GM19193 (cell line): ENCODE data around the gene NAT9.

Experiments used
- POLR2A ChIP-seq: IDR thresholded peaks from 4 replicates; pipeline ENCODE4 v1.6.1; 2011; ENCODE audit not compliant: insufficient read depth, insufficient read length; ENCODE audit errors: extremely low read depth

Gene NAT9

DNA sequence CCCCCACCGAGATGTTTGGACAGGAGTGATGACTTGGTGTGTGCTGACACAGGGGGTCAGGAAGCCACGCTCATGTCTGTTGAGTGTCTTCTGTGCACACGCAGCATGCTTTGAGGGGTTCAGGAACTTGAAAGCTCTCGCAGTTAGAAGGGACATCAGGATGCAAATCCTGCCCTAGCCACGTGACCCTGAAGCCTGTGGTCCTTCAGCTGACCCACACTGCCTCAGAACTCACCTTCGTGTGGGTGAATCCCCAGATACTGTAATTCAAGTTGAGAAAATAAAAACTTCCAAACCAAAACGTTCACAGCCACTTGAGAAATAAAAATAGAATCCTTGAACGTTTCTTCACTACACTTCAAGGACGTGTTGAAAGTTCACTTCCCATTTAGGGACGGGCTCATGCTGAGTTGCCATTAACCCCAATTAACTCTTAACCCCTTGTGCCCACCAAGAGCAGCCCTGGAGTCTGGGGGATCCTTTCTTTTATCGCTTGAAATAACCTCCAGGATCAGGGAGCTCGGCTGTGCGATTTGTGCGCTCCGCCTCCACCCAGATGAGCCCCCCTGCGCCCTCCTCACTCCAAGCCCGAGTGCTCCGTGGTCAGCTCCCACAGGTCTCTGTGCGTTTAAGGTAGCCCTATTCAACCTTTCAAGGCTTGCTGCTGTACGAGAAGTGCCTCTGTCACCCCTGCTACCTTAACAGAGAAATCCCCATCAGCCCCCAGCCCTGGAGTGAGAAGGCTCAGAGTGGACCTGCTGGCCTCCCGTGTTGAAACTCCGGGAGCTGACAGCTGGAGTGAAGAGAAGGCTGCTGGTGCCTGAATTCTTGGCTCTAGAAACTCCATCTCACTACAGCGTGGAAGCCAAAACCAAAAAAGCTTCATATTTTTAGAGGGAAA, 36.2 kb upstream of the NAT9 start:
- no peak for TF ChIP-seq POLR2A

DNA sequence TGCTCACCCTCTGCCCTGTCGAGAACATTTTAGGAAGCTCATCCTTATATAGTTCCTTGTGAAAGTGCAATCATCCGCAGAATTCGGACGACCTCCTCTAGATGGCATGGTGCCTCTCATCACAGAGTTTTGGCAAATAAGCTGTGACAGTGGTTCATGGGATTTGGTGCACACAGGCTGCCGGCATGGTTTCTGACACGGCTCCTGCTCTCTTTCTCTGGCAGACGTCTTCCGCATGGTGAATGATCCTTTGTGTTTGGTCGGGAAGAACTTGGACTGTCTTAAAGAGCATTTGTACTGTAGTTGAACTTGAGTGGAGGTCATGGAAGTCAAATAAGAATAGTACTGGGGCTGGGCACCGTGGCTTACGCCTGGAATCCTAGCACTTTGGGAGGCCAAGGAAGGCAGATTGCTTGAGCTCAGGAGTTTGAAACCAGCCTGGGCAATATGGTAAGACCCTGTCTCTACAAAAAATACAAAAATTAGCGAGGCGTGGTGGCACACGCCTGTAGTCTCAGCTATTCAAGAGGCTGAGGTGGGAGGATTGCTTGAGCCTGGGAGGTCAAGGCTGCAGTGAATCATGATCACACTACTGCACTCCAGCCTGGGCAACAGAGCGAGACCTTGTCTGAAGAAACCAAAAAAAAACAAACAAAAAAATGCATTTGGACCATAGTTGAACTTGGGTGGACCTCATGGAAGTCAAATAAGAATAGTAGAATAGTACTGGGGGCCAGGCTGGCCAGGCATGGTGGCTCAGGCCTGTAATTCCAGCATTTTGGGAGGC, 34.7 kb upstream of the NAT9 start:
- no peak for TF ChIP-seq POLR2A

DNA sequence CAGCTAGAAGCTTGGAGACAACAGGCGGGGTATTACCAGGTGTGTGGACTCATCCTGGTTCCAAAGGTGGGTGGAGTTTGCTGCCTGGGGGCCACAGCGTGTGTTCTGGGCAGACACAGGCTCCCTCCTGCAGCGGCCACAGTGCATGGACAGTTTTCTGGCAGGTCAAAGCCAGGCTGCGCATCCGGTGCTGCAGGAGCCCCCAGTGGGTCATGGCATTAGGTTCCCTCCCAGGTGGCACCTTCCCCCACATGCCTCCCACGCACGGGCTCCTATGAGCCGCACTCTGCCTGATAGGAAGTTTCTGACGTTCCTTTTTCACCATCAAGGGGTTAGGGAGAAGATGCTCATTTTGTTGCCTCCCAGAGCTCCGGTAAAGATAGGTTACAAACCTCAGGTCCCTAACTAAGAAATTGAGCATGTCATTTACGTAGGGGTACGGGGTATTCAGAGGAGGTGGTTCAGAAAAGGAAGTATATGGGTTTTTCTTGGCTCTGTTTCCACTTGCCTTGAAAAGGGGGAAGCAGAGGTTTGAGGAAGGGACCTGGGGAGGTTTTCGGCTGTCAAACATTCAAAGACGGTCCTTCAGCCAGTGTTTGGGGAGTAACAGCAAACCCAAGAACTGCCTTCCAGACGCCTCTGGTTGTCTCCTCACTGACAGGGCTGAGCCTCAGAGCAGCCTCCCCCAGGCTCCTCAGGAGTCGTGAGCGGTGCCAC, 32.7 kb upstream of the NAT9 start:
- TF ChIP-seq POLR2A, result no peak

DNA sequence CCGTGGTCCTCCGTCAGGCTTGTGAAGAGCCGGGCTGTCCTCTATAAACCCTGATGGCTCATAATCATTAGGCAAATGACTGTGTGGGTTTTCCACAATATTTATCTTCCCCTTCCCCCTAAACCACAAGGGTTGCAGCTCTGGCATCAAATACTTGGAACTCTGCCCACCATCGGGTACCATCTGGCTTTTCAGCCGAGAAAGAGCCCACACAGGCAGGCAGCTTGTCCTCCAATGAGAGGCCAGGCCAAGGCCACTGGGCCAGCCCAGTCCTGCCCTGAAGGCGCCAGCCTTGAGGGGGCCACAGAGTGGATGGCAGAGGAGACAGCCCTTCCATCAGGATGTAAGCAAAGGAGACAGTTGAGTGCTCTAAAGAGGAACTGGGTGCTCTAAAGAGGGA, 31.8 kb upstream of the NAT9 start:
- TF ChIP-seq POLR2A, result no peak

DNA sequence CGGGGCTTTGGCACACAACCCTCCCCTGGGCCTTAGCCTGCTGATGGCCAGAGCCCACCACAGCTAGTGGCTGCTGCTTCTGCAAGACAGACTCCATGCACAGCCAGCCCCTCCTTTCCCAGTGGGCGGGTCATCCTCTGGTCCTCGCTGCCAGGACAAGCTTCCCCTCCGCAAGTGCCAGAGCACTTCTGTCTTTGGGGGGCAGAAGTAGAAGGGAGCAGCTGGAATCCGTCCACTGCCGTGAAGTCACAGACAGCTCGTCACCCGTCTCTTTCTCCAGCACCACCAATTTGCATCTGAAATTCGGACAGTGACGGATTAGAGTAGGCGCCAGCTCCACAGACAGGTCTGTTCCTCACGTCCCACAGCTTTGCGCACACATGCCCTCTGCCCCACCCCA, 31.3 kb upstream of the NAT9 start:
- TF ChIP-seq POLR2A, result no peak

DNA sequence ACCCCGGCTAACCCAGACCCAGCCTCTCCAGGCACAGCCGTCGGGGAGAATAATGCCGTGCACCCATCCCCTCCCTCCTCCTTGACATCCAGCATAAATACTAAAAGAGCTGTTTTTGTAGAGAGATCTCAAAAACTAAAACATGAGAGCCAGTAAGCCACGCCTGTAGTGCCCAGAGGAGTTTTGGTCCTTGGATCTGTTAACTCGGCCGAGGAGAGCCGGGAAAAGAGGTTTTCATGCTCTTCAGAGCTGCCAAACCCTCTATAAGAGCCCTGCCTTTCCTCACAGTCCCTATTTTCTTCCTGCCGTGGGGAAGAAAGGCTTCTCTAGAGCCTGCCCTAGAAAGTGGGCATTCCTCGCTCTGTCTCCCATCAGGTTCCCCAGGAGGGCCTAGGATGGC, 30.2 kb upstream of the NAT9 start:
- no peak for TF ChIP-seq POLR2A

DNA sequence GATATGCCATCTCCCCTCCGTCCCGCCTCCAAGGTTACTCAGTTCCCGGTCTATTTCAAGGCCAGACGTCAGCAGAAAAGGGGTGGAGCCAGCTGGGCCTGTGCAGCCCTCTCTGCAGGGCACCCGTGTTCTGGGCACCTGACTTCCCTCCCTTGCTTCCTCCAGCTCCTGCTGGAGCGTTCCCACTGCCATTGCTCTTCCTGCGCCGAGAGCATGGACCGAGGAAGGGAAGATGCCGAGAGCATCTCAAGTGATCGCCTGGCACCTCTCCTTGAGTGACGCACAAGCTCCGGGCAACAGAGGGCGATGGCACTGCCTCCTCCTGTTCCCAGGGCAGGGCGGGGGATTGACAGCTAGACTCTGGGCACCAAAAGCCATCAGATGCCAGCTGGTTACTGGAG, 29.4 kb upstream of the NAT9 start:
- no peak for TF ChIP-seq POLR2A

DNA sequence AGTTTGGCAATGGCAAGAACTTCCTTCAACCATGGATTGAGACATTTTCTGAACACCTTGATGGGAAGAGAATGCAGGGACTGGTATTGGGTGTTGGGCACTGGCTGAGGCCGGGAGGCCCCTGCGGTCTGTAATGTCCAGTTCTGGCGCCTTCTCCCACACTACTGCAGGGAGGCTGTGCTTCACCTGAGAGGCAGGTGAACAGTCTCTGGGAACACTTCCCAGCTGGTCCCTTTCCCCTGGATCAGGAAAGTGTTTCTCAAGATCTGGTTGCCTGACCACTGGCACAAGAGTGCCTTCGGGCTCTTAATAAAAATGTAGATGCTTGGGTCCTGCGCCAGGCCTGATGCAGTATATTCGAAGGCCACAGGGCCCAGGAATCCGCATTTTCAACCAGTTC, 28.5 kb upstream of the NAT9 start:
- no peak for TF ChIP-seq POLR2A

DNA sequence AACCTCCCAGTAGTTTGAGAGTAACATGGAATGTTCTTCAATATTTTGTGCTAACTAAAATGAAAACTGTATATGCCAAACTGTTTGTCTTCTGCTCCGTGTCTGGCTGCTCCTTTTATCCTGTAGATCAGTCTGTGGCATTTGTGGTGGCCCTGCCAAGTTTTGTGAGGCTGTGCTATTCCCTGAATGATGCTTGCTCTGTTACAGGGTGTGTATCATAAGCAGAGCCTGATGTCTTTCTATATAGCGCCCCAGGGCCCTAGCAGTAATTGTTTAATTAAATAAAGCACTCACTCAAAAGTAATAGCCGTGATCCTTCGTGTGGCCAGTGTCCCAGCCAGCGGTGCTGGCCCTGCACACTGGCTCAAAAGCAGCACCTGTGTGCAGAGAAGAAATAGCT, 27.8 kb upstream of the NAT9 start:
- no peak for TF ChIP-seq POLR2A

DNA sequence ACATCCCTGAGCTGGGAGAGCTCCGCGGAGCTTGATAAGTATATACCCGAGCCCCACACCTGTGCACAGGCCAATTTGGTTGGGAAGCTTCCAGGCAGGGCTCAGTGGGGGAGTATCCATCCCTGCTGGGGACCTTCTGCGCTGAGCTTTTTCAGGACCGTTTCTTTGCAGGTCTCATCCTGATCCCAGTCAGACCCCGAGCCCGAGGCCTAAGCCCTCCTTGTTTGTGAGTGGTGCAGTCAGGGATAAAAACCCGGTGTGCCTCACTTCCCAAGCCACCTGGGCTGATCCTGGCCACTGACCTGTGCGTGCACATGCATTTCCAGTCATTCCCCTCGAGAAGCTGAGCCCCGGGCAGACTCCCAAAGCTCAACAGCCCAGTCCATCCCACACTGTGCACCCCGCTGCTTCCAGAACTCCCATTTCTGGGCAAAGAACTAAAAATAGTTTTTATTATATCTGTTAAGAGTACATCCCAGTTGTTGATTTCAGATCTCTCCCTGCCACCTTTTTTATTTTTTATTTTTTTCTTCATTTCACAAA, 27.3 kb upstream of the NAT9 start:
- no peak for TF ChIP-seq POLR2A

DNA sequence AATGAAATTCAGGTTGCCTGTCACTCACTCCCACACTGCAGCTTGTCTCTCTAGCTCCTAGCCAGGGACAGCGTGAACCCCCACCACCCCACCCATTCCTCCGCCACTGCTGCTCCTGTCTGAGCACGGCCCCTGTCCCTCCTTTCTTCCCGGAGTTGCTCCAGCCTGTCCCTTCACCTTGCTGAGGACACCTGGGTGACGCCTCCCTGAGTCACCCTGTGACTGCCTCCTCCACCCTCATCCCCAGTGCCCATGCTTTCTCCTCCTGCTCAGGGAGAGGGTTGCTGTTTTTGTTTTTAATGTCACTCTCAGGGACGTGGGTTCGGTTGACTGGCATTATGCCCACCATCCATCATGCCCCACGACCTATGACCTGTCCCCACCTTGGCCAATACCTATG, 25.8 kb upstream of the NAT9 start:
- no peak for TF ChIP-seq POLR2A

DNA sequence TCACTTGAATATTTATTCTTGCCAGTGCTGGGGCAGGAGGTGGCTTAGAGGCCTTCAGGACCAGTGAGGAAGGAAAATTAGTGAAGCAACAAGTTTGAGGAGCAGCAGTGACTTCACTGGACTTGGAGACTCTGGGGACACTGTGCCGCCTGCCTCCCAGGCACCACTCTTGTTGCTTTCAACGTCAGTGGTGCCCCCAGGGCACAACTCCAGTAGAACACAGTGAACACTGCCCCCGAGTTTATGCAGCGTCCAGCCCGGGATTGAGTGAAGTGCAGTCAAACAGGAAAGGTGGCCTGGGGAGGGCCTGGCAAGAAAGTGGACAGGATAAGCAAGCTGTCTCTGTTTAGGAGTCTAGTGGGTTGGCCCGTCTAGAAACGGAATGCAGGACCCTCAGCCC, 24.4 kb upstream of the NAT9 start:
- no peak for TF ChIP-seq POLR2A

DNA sequence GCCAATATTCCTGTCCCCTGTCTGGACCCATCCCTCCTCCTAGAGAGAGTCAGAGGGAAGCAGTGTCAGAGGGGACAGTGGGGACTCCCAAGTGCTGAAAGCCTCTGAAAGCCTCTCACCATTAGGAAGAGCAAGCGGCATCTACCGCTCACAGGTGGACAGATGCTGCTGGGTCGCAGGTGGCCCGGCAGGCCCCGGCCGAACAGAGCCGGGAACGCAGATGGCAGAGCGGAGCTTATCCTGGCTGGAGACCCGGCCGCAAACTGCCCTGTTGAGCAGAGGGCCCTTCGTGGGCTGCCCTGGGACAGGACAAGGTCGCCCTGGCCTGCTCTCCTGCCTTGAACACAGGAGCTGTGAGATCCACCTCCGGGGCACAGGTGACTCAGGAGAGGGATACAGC, 23.0 kb upstream of the NAT9 start:
- no peak for TF ChIP-seq POLR2A

DNA sequence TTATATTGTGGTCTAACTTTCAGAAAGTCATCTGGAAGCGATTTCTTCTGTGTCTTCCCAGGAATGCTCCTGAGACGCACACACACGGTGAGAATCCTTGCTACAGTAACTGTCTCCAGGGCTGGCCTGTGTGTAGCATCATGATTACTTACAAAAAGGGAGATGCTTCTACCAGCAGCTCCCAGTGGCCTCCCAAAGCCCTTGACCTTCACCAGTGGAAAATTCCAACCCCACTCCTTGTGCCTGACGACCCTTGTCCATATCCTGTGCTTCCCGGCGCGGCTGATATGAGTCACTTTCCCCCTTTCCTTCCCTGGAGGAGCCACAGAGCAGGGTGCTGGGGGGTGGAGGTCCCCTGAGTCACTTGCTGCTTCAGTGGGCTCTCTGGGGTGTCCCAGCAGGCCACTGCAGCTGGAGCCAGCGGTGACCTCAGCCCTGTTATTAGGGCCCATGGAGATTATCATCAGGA, 22.1 kb upstream of the NAT9 start:
- no peak for TF ChIP-seq POLR2A

DNA sequence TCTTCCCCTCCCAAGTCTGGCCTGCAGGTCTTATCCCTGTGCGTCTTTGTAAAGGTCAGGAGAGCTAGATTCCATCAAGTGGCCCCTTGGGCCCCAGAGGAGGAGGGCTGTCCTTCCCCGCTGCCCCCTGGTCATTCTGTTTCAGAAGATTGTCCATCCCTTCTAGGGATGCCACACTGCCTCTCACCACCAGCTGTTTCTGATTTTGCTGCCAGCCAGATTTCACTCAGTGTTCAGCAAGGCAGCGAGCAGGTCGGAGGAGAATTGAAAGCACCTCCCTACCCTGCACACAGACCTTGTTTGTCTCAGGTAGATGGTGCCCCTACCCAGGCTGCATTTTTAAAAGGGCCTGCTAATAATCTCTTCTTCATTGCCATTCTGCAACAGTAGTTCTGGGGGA, 21.7 kb upstream of the NAT9 start:
- TF ChIP-seq POLR2A, result no peak
